Measurements from ENCODE around the gene EHD1.

DNA sequence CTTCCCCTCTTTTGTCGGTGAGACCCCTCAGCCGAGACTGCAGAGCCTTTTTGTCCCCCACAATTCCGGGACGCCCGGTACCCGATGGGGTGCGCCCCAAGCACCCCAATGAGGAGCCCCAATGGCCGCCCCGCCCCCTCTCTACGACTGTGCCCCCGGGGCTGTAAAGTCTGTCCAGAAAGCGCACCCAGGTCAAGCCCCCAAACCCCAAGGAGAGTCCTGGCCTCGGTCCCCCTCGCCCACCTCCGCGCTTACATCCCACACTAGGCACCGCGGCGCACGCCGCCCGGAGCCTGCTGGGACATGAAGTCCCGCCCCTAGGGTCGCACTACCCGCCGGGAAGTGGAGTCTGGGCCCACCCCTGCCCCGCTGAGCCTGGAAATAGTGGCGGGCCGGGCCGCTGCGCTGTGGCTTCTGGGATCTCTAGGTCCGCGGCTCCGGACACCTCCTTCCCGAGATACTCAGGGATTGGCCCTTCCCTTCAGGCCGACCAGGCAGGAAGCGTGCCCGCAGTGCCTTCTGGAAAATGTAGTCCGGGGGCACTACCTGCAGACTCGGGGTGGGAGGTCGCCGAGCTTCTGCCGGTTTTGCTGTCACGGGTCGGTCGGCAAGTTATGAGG is 68.0 kb downstream of the EHD1 start, which contains the start of gene MEN1:
- no peak for TF ChIP-seq EZH2 (IDR thresholded peaks at IDR 0.05; ENCODE audit: insufficient read depth, poor library complexity, severe bottlenecking)
- TF ChIP-seq EZH2phosphoT487 (IDR thresholded peaks at IDR 0.05; ENCODE audit: insufficient read depth, low read depth), result no peak

All from GM23248 (cell line).